Activated CD4-positive, alpha-beta T cell treated with anti-CD3 and anti-CD28 coated beads for 4 hours (primary cell): ENCODE measurements around the gene DDIT4.
"Not testable (repeated sequence)": the region's sequence is repeated elsewhere in the genome, so short reads cannot be mapped to it uniquely, and the experiment has no call there.

Source experiments
- DNase-seq, 2 donors: peaks; one replicate each; pipeline ENCODE4 v3.0.0-alpha.2; 2020

DDIT4 gene

GRCh38 chr10:72297281-72297804 lies 23.6 kb downstream of the DDIT4 start:
- DNase-seq = peak; percentile 94 to 96

GRCh38 chr10:72297805-72298591 lies 24.3 kb downstream of the DDIT4 start:
- DNase-seq = peak; percentile 92 to 94

GRCh38 chr10:72298592-72299519 lies 25.1 kb downstream of the DDIT4 start:
- no peak for DNase-seq

- DNase-seq = no peak
Observed at GRCh38 chr10:72303424-72304128, 29.9 kb downstream of the DDIT4 start.

GRCh38 chr10:72306215-72306760 lies 32.6 kb downstream of the DDIT4 start:
- DNase-seq = no peak

GRCh38 chr10:72307711-72308110 lies 34.0 kb downstream of the DDIT4 start:
- not testable (repeated sequence) for DNase-seq

- no peak for DNase-seq
Observed at GRCh38 chr10:72308320-72308987, 34.7 kb downstream of the DDIT4 start.

DNA sequence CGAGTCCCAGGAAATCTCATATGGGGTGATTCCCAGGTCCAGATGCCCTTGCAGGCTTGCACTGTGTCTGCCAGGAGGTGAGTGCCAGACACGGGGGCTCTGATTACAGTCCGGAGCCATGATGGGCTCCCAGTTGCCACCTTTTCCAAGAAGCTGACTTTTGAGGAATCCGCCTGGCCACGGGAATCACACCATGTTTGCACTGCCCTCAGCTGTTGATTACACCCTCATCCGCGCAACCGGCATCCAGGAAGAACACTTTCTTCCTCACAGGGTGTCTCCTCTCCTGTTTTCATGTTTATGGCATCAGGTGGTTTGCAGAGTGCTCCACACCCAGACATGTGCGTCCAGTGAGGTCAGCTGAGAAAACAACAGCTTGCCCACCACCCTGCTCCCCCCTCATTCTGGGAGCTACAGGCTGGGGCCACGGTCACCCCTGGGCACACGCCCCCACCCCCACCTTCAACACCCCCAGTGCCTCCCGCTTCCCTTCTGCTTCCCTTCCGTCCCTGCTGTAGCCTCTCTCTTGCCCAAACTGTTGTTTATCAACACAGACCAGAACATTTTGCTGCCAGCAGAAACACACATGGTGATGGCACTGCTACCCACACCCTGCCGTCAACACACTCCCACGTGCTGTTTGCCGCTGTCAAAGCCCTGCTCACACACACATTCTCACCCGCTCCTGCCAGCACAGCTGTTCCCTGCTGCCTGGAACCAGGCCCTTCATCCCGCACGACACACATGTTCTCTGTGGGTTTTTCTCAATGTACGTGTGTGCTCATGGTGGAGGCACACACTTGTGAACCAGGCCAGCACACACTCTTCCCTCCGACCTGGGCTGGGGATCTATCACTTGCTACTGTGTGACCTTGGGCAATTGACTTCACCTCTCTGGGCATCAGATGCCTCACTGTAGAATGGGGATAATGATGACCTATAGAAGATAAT lies 35.8 kb downstream of the DDIT4 start:
- DNase-seq = peak in 1 of 2 donors; percentile 23

DNA sequence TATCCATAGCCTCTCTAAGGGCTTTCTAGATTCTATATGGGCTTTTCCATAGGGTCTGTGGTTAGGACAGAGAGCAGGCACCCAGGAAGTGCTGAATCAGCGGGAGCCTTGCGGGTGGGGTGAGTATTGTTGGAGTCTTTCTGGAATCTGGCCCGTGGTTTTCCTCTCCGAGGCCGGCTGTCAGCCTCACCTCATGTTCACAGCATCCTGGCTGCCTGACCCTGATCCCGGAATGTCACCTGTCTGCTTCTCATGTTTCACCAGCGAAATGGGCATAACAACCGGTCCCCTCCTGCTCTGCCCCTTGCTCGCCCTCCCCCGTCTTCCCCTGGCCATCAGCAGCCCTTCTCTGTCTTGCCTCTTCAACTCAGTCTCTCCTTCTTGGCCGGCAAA lies 36.5 kb downstream of the DDIT4 start:
- DNase-seq = no peak

DNA sequence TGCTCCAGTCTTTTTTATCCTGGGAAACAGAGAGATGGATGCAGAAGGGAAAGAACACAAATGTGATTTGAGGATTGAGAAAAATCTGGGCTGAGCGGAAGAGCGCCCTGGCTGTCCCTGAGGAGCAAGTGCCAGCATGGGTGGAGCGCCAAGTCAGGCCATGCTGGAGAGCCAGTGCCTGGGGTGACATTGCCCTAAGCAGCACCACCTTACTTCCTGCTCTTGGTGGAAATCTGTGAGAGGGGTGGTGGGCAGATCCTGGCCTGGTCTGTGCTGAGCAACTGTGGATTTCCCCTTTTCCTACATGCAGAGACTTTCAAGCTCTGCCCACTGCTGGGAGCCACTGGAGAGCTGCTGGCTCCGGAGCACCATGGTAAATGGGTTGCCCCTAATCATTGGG lies 36.9 kb downstream of the DDIT4 start:
- DNase-seq = no peak

- DNase-seq = no peak
Observed at GRCh38 chr10:72311667-72312066, 37.9 kb downstream of the DDIT4 start.

- no peak for DNase-seq
Observed at GRCh38 chr10:72312865-72313391, 39.2 kb downstream of the DDIT4 start.

- DNase-seq = no peak
Observed at GRCh38 chr10:72314263-72314662, 40.5 kb downstream of the DDIT4 start.

GRCh38 chr10:72315054-72315453 lies 41.3 kb downstream of the DDIT4 start:
- DNase-seq = no peak

DNA sequence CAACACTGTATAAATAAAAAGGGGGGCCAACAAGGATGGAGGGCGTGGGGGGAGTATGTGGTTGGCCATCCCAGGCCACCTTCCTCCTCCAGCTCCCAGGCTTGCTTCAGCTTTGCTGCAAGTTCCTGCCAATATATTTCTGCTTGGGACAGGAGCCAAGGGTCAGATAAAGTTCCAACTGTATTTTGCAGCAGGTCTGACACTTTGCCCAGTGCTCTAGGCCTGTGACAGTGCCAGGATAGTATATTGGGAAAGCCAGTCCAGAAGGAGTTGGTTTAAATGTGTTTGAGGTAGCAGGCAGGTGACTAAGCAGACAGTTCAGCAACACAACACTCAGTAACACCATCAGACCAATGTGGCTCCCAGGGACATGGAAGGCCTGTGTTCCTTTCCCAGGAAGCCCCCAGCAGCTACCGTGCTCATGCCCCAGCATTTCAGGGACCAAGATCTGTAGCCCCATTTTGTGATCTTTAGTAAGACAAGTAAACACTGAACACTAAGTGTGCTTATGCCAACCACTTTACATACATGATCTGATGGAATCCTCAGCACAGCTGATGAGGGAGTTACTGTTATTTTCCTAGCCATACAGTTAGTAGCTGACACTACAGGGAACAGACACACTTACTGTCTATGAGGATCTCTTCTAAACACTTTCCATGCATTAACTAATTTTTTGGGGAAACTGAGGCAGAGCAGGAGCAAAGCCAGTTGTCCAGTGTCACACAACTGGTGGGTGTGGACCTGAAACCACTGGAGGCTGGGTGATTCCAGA lies 42.1 kb downstream of the DDIT4 start:
- DNase-seq = no peak

- DNase-seq = no peak
Observed at GRCh38 chr10:72316386-72316700, 42.6 kb downstream of the DDIT4 start.

DNA sequence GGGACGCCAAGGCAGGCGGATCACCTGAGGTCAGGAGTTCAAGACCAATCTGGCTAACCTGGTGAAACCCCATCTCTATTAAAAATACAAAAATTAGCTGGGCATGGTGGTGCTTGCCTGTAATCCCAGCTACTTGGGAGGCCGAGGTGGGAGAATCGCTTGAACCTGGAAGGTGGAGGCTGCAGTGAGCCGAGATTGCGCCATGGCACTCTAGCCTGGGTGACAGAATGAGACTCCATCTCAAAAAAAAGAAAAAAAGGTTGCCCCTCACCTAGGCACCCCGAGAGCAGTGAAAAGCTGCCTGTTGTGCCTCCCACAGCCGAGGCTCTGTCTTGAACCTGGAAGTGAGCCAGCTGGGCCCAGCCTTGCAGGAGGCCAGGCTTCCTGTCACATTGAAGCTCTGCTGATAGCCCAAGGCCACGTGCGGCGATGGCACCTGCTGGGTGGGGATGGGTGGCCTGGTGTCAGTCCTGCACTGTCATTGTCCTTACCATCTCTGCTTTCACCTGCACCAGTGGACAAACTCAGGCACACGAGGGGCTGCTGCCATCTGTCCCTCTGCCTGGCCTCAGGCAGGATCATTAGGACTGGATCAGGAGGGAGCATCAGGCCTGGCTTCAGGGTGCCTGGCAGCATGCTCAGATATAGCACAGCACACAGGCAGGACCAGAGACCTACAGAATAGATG lies 43.2 kb downstream of the DDIT4 start:
- DNase-seq = peak in 1 of 2 donors; percentile 55

- no peak for DNase-seq
Observed at GRCh38 chr10:72318418-72319262, 44.9 kb downstream of the DDIT4 start.
